ENCODE data around the gene CAPZB. TPM values are rescaled to one million over a fixed set of nuclear protein-coding genes. Genes with fewer than 3 reads are reported as not detected.

CAPZB gene
- total and polyA plus RNA-seq, 2 experiments from 2014 or later, result 229 to 494 TPM

- Histone ChIP-seq H4K20me1 (ENCODE audit: insufficient read depth) (no peaks in the 10 kb centered on the region), H3K27ac (no peak overlapping the region), H3K9me2 (ENCODE audit: insufficient read depth) (no peaks in the 10 kb centered on the region), H3K79me2 (ENCODE audit: insufficient read depth) (no peaks in the 10 kb centered on the region), H3K9me3 (ENCODE audit: low read depth) (no peaks in the 10 kb centered on the region), H3K9ac (no peak overlapping the region), H3K4me3 (no peak overlapping the region), H3K36me3 (ENCODE audit: low read depth) (peaks cover 7% of the 10 kb centered on the region; the same call in 1 of the 2 replicates), H3F3A (ENCODE audit: insufficient read depth) (peaks cover 7% of the 10 kb centered on the region), H3K27me3 (replicated peaks; ENCODE audit: insufficient read depth) (no peaks in the 10 kb centered on the region), H3K4me1 (ENCODE audit: insufficient read depth) (no peaks in the 10 kb centered on the region), H3K4me2 (ENCODE audit: unreplicated experiment) (no peak overlapping the region), H2AFZ (no peak overlapping the region)
- TF ChIP-seq EZH2 (IDR thresholded peaks at IDR 0.05; ENCODE audit: insufficient read depth, poor library complexity, severe bottlenecking), result no peak
- TF ChIP-seq EZH2phosphoT487 (IDR thresholded peaks at IDR 0.05; ENCODE audit: insufficient read depth, low read depth), result no peak
- in situ Hi-C loops (cut with MboI), result no loop called here
- 91% methylated on average over 27 of the region's 27 CpGs for WGBS, 2 experiments (ENCODE audit: low coverage in 1 of 2, low lambda C conversion rate in 2 of 2, missing lambda C conversion rate in 2 of 2)
- no peak for DNase-seq
These were observed 147.0 kb downstream of the CAPZB start for GRCh38 chr1:19338323-19338762.

GRCh38 chr1:19337289-19337688 is 148.1 kb downstream of the CAPZB start:
- TF ChIP-seq EZH2 (IDR thresholded peaks at IDR 0.05; ENCODE audit: insufficient read depth, poor library complexity, severe bottlenecking) (no peak), EZH2phosphoT487 (IDR thresholded peaks at IDR 0.05; ENCODE audit: insufficient read depth, low read depth) (no peak)
- H3K79me2 ChIP-seq (ENCODE audit: insufficient read depth), result no peaks in the 10 kb centered on the region
- in situ Hi-C loops (cut with MboI), result no loop called here
- DNase-seq, result no peak
- H2AFZ ChIP-seq, result no peak overlapping the region
- 87 to 88% methylated on average over 4 of the region's 4 CpGs for WGBS, 2 experiments (ENCODE audit: low coverage in 1 of 2, low lambda C conversion rate in 2 of 2, missing lambda C conversion rate in 2 of 2)
- H3K9ac ChIP-seq, result no peak overlapping the region
- H3K4me3 ChIP-seq, result no peak overlapping the region
- H3K27me3 ChIP-seq (replicated peaks; ENCODE audit: insufficient read depth), result no peaks in the 10 kb centered on the region
- no peak overlapping the region for H3K4me2 ChIP-seq (ENCODE audit: unreplicated experiment)
- H3K36me3 ChIP-seq (ENCODE audit: low read depth), result peaks cover 7% of the 10 kb centered on the region; the same call in 1 of the 2 replicates
- no peaks in the 10 kb centered on the region for H3K4me1 ChIP-seq (ENCODE audit: insufficient read depth)
- H3K9me2 ChIP-seq (ENCODE audit: insufficient read depth), result no peaks in the 10 kb centered on the region
- H3K27ac ChIP-seq, result no peak overlapping the region
- no peaks in the 10 kb centered on the region for H3K9me3 ChIP-seq (ENCODE audit: low read depth)
- peaks cover 7% of the 10 kb centered on the region for H3F3A ChIP-seq (ENCODE audit: insufficient read depth)
- no peaks in the 10 kb centered on the region for H4K20me1 ChIP-seq (ENCODE audit: insufficient read depth)

GRCh38 chr1:19336543-19336942 is 148.8 kb downstream of the CAPZB start:
- Histone ChIP-seq H3K27ac (no peak overlapping the region), H3K9me2 (ENCODE audit: insufficient read depth) (no peaks in the 10 kb centered on the region), H4K20me1 (ENCODE audit: insufficient read depth) (no peaks in the 10 kb centered on the region), H3K4me1 (ENCODE audit: insufficient read depth) (no peaks in the 10 kb centered on the region), H3K9me3 (ENCODE audit: low read depth) (no peaks in the 10 kb centered on the region), H3K9ac (no peak overlapping the region), H3K4me3 (no peak overlapping the region), H2AFZ (no peak overlapping the region), H3F3A (ENCODE audit: insufficient read depth) (peaks cover 7% of the 10 kb centered on the region), H3K4me2 (ENCODE audit: unreplicated experiment) (no peak overlapping the region), H3K36me3 (ENCODE audit: low read depth) (peaks cover 7% of the 10 kb centered on the region; the same call in 1 of the 2 replicates), H3K79me2 (ENCODE audit: insufficient read depth) (no peaks in the 10 kb centered on the region), H3K27me3 (replicated peaks; ENCODE audit: insufficient read depth) (no peaks in the 10 kb centered on the region)
- WGBS, 2 experiments (ENCODE audit: low coverage in 1 of 2, low lambda C conversion rate in 2 of 2, missing lambda C conversion rate in 2 of 2), result 81 to 86% methylated on average over 7 of the region's 7 CpGs
- TF ChIP-seq EZH2phosphoT487 (IDR thresholded peaks at IDR 0.05; ENCODE audit: insufficient read depth, low read depth) (no peak), EZH2 (IDR thresholded peaks at IDR 0.05; ENCODE audit: insufficient read depth, poor library complexity, severe bottlenecking) (no peak)
- peak; percentile 70 for DNase-seq
- in situ Hi-C loops (cut with MboI), result no loop called here

DNA sequence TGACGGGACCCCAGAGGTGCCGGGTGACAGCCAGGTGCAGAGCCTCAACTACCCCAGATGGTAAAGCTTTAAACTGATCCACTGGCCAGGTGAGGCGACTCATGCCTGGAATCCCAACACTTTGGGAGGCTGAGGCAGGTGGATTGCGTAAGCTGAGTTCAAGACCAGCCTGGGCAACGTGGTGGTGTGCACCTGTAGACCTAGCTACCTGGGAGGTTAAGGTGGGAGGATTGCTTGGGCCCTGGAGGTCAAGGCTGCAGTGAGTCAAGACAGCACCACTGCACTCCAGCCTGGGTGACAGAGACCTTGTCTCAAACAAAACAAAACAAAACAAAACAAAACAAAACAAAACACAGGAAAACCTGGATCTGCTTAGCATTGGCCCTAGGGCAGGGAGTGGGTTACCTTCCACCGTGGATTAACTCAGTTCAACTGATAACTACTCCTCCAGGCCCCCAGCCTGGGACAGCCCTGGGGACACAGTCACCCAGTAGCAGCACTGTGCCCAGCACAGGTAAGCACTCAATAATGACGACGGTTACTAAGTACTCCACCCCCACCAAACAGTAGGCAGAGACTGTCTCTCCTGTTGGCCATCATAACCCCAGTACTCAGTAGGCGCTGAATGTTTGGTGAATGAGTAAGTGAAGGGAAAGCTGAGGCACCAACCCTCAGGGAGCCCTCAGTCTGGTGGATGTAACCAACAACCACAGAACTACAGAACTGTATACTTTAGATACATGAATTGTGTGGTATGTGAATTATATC is 151.6 kb downstream of the CAPZB start:
- no peak for TF ChIP-seq EZH2phosphoT487 (IDR thresholded peaks at IDR 0.05; ENCODE audit: insufficient read depth, low read depth)
- no peak for TF ChIP-seq EZH2 (IDR thresholded peaks at IDR 0.05; ENCODE audit: insufficient read depth, poor library complexity, severe bottlenecking)
- DNase-seq, result peak; percentile 52
- Histone ChIP-seq H2AFZ (no peak overlapping the region), H3K79me2 (ENCODE audit: insufficient read depth) (no peaks in the 10 kb centered on the region), H3F3A (ENCODE audit: insufficient read depth) (peaks cover 7% of the 10 kb centered on the region), H4K20me1 (ENCODE audit: insufficient read depth) (no peaks in the 10 kb centered on the region), H3K9me3 (ENCODE audit: low read depth) (no peaks in the 10 kb centered on the region), H3K4me2 (ENCODE audit: unreplicated experiment) (no peak overlapping the region), H3K27me3 (replicated peaks; ENCODE audit: insufficient read depth) (no peaks in the 10 kb centered on the region), H3K27ac (no peak overlapping the region), H3K4me3 (no peak overlapping the region), H3K4me1 (ENCODE audit: insufficient read depth) (no peaks in the 10 kb centered on the region), H3K9me2 (ENCODE audit: insufficient read depth) (no peaks in the 10 kb centered on the region), H3K36me3 (ENCODE audit: low read depth) (peaks cover 7% of the 10 kb centered on the region; the same call in 1 of the 2 replicates), H3K9ac (no peak overlapping the region)
- in situ Hi-C loops (cut with MboI), result no loop called here
- WGBS, 2 experiments (ENCODE audit: low coverage in 1 of 2, low lambda C conversion rate in 2 of 2, missing lambda C conversion rate in 2 of 2), result 74 to 75% methylated on average over 9 of the region's 9 CpGs
